GM21528 (cell line): Measurements from ENCODE around the gene SLC18B1.
"Not testable (repeated sequence)": the region's sequence is repeated elsewhere in the genome, so short reads cannot be mapped to it uniquely, and the experiment has no call there.

Experiments
- ATAC-seq: cut with Tn5 transposase; IDR thresholded peaks from one replicate; pipeline ENCODE4 v1.9.1; 2021; ENCODE audit warnings: mild to moderate bottlenecking, moderate library complexity; ENCODE audit not compliant: unreplicated experiment, low FRiP score

Gene SLC18B1

GRCh38 chr6:132804251-132804650 lies 5.8 kb upstream of the SLC18B1 start:
- ATAC-seq, result no peak

DNA sequence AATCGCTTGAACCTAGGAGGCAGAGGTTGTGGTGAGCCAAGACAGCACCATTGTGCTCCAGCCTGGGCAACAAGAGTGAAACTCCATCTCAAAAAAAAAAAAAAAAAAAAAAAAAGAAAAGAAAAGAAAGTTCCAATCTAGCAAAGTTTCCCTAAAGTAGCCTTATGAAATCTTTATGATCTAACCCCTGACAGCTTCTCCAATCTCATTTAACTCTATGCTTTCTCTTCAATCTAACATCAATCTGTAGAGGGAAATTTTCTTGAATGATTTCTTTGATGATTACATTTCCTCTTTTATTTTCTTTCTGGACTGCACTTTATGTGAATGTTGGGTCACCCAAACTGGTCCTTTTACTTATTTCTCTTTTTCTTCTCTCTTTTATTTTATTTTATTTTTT lies 2.2 kb upstream of the SLC18B1 start:
- ATAC-seq, result no peak

- peak; percentile 91 for ATAC-seq
Observed at GRCh38 chr6:132798869-132799538, 567 bp upstream of the SLC18B1 start.

DNA sequence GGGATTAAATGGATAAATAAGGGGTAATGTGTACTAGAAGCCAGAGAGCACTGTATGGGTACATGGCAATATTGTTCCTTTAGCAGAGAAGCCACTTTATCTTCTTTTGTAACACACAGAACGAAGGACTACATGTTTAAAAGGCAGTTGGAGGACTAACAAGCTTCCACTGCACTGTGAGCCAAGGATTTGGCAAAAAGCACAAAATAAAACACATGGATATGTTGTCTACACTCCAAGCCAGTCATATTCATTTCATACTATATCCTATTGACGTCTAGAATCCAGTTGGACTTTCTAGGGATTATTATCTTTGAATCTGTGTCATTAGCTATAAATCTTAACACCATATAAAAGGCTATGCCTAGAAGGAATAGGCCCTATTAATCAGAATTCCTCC lies 3.0 kb downstream of the SLC18B1 start:
- no peak for ATAC-seq

DNA sequence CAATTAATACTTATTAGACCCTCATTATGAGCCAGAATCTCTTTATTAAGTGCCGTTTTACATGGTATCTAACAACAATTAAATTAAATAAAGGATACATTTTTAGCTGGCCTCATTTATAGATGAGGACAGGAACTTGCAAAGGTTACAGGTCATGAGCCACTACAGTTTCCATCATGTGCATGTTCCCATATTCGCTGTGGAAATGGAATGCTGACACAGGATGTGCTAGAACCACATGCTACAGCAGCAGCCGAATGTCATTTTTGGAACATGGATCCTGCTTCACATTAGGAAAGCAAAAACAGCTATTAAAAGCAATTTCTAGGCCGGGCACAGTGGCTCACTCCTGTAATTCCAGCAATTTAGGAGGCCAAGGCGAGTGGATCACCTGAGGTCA lies 5.9 kb downstream of the SLC18B1 start:
- no peak for ATAC-seq

DNA sequence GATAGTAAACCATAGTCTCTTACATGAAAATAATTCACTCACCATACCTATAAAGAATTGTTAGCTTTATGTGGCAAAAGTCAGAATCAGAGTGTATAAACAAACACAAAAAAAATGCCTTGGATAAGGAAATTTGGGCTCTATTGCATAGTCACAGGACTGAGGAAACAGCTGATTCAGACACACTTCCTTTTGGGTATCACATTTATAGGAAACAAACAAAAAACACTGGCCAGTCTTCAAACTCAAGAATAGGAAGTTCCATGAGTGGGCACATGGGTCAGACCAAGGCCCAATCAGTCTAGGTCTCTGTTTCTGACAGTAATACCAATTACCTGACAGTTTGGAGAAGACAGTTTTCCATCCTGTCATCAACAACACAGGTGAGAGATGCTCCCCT lies 8.0 kb downstream of the SLC18B1 start:
- no peak for ATAC-seq

GRCh38 chr6:132789396-132789776 lies 9.1 kb downstream of the SLC18B1 start:
- no peak for ATAC-seq

DNA sequence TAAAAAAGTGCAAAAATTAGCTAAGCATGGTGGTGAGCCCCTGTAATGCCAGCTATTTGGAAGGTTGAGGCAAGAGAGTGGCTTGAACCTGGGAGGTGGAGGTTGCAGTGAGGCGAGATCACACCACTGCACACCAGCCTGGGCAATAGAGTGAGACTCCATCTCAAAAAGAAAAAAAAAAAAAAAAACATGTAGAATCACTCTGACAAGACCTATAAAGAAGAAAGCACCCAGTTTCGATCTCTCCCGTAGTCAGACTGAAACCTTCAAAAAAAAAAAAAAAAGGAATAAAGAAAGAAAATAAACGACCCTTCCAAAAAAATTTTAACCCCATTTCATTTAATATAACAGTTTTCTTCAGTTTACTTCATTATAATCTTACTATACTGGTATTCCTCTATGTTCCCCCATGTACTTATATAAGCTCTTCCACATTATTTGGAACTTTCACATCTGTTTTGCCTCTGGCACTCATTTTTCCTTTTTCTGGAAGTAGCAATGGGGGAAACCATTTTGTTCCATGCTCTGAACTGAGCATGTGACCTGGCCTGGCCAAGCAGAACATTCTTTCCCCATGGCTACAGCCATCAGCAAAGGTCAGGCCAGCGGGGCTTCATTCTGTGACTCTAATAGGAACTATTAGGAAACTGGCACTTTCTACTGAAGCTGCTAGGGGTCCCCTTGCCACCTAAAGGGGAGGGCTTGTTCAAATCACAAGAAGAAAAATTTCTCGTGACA lies 9.6 kb downstream of the SLC18B1 start:
- no peak for ATAC-seq

GRCh38 chr6:132785936-132786335 lies 12.5 kb downstream of the SLC18B1 start:
- ATAC-seq, result no peak

GRCh38 chr6:132780770-132781371 lies 17.6 kb downstream of the SLC18B1 start:
- no peak for ATAC-seq

DNA sequence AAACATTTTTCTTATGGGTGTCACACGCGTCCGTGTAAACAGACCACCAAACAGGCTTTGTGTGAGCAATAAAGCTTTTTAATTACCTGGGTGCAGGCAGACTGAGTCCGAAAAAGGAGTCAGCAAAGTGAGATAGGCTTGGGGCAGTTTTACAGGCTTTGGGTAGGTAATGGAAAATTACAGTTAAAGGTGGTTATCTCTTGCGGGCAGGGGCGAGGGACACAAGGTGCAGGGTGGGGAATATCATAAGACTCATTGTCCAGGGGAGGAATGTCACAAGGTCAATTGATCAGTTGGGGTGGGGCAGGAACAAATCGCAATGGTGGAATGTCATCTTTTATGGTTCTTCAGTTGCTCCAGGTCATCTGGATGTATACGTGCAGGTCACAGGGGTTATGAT lies 20.6 kb downstream of the SLC18B1 start:
- not testable (repeated sequence) for ATAC-seq

GRCh38 chr6:132768051-132768517 lies 30.4 kb downstream of the SLC18B1 start:
- ATAC-seq, result peak; percentile 93

DNA sequence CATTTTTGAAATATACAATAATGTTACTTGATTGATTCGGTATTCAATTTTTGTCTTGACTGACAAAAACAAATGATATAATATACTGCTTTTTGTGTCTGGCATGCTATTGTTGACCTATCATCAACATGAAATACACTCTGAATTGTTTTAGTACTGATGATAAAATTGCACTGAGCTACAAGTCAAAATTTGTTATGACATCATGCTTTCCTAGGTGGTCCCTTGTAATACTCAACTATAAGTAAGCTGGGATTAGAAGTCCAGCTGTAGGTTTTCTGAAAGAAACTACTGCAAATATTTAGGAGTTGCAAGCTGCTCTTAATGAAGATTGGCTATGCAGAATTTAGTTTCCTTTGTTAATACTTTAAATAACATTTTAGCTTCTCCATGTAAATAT lies 32.9 kb downstream of the SLC18B1 start:
- ATAC-seq, result no peak

- no peak for ATAC-seq
Observed at GRCh38 chr6:132764370-132764769, 34.1 kb downstream of the SLC18B1 start.

DNA sequence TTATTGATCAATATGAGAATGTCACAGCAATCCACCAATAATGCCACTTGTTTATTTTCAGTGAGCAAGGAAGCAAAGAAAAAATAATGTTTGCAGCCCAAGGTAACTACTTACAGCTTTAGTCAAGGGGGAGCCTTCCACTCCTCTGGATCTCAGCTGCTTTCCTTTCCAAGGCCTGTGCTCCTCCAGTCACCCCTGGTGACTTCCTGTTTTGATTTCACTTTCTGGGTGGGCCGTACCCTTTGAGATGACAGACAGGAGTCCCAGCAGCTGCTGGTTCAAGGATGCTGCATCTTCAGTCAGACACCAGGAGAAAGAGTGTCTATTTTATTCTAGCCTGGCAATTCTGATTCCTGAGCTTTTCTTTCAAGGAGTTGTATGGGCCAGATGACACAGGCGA lies 35.2 kb downstream of the SLC18B1 start:
- peak; percentile 91 for ATAC-seq

DNA sequence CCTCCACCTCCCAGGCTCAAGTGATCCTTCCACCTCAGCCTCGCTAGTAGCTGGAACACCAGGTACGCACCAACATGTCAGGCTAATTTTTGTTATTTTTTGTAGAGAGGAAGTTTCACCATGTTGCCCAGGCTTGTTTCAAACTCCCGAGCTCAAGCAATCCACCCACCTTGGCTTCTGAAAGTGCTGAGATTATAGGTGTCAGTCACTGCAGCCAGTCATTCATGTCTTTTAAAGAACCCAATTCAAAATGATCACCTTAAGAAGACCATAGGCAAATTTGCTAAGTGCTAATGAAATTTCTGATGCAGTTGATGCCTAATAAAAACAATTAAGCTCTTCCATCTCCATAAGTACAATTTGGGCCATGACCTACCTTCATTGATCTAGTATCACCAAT lies 38.2 kb downstream of the SLC18B1 start:
- no peak for ATAC-seq

DNA sequence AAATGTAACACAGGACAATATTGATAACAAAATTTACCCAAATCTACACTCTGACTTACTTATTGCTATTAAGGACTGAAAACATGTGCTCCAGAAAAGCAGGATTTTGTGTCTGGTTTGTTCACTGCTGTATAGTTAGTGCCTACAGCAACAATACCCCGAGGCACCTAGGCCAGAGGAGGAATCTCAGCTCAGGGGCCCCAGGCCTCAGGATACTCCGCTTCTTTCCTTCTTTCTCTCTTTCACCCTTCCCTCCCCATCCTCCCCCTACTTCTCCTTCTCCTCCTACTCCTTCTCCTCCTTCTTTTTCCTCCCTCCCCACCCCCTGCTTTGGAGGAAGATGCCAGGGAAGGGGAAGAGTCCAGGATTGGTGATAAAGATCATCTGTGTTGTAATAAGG lies 39.7 kb downstream of the SLC18B1 start:
- ATAC-seq, result no peak

DNA sequence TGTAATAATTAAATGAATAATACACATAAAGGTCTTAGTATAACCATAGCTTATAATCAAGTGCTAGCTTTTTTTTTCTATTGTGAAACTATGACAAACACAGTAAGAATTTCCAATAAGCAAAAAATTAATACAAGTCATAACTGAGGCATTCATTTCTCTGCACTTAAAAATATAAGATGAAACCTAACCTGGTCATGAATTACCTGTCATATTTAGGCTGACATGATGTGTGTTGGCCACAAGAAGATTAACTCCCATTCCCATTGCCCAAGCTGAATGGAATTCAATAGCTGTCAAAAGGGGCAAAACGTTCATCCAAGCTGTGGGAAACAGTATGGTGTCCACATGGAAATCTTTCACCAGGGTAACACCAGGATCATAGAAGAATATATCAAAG lies 46.2 kb downstream of the SLC18B1 start:
- ATAC-seq, result no peak

DNA sequence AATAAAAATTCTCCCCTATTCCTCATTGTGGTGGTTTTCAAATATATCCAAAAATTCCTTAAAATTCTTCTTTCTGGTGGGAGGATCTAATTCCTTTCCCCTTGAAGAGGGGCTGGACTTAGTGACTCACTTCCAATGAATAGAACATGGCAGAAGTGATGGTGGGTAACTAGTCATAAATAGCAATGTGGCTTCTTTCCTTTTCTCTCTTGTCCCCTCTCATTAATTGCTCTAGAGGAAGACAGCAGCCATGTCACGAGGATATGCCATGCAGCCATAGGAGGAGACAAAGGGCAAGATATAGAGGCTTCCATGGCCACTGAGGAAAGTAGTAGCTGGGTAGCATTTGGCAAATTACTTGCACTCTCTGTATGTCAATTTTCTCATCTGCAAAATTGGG lies 46.6 kb downstream of the SLC18B1 start:
- no peak for ATAC-seq

DNA sequence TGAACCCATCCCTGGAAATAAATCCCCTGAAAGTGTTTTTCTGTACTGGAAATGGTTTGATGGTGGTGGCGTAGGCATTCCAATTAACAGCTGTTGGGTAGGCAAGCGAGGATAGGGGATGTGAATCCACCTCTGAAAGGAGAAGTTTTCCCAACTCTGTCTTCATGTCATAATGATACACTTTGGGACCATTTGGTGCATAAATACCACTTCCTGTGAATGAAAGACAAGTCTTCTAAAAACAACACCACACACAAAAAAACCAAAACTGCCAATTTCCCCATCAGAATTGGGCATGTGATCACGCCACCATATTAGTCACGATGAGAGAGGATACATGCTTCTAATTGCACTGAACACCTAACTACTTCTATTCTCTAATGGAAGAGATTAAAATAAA lies 47.1 kb downstream of the SLC18B1 start:
- peak; percentile 45 for ATAC-seq

GRCh38 chr6:132750455-132751248 lies 47.8 kb downstream of the SLC18B1 start:
- ATAC-seq, result peak; percentile 80
